A673 (cell line): Measurements from ENCODE around the gene IL1RL1.

Source experiments
- EZH2 ChIP-seq: fragments of 200-600 bp; sonication (generic); IDR thresholded peaks from 2 replicates; pipeline ENCODE4 v1.6.1; 2017; ENCODE audit warnings: borderline replicate concordance, low read depth, mild to moderate bottlenecking, mixed read lengths, antibody characterized with exemption, low read length; ENCODE audit not compliant: poor library complexity, severe bottlenecking
- TF ChIP-seq, protein P1 (sequence below): fragments of 300-800, 200-600 bp; sonication (generic); conservative IDR thresholded peaks from 2 replicates; pipeline ENCODE4 v1.5.1; 2017; ENCODE audit warnings: low read depth, mild to moderate bottlenecking, antibody characterized with exemption, low read length, moderate library complexity, mixed read lengths

DNA sequence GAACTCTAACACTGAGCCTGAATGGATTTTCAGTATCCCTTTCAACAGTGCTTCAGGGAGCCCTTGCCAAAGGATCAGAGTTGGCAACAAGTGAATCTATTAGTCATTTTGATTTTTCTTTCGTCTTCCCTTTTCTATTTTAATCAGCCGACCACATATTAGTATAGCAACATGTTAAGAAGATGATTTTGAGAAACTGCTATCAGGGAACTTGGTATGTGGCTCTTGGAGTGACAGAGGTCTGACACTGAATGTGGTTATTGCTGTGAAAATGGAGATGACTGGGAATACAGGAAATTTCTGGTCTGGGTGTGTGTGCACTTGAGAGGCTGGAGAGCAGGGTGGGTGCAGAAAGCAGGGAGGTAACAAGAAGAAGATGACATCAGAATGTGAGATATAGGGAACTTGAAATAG, 28.7 kb upstream of the IL1RL1 start:
- TF ChIP-seq, protein P1, sequence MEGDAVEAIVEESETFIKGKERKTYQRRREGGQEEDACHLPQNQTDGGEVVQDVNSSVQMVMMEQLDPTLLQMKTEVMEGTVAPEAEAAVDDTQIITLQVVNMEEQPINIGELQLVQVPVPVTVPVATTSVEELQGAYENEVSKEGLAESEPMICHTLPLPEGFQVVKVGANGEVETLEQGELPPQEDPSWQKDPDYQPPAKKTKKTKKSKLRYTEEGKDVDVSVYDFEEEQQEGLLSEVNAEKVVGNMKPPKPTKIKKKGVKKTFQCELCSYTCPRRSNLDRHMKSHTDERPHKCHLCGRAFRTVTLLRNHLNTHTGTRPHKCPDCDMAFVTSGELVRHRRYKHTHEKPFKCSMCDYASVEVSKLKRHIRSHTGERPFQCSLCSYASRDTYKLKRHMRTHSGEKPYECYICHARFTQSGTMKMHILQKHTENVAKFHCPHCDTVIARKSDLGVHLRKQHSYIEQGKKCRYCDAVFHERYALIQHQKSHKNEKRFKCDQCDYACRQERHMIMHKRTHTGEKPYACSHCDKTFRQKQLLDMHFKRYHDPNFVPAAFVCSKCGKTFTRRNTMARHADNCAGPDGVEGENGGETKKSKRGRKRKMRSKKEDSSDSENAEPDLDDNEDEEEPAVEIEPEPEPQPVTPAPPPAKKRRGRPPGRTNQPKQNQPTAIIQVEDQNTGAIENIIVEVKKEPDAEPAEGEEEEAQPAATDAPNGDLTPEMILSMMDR: no peak
- no peak for TF ChIP-seq EZH2
